Right lobe of liver (tissue), 4 donors: ENCODE data around the gene TMEM87A.

ENCODE experiments used
- POLR2A ChIP-seq: fragments of 450-650 bp; IDR thresholded peaks from one replicate; pipeline ENCODE4 v1.6.1; 2017; ENCODE audit warnings: antibody characterized with exemption, mild to moderate bottlenecking
- TF ChIP-seq, protein P1 (sequence below), 4 donors: fragments of 200-600 bp in 3 of 4; fragments of 450-650 bp in 1 of 4; IDR thresholded peaks; one replicate each; pipeline versions ENCODE4 v1.5.1 to v1.8.0; 2016 to 2022; ENCODE audit warnings: antibody characterized with exemption in 4 of 4, mild to moderate bottlenecking in 2 of 4
- donor health status: DM: no; HTN: no; CAD: no.
- donor health status: DM: no; HTN: no; CAD: no.
- donor health status: DM: no; HTN: yes; CAD: no.

DNA sequence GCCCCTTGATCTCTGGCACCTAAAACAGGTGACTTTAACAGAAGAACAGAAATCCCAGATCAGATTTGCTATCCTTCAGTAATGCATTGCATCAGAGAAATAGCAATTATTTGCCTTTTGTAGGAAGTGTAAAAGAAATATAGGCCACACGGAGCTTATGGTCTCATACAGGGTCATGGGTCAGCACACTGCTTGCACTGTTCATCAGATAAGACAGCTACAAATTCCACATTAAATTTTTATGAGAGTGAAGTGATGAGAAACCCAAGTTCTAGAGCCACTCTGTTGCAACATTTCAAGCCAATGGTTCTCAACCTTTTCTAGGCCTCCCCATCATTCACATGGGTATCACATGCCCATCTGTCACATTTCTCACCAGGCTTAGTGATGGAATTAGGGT lies 33.4 kb upstream of the TMEM87A start:
- TF ChIP-seq, protein P1, sequence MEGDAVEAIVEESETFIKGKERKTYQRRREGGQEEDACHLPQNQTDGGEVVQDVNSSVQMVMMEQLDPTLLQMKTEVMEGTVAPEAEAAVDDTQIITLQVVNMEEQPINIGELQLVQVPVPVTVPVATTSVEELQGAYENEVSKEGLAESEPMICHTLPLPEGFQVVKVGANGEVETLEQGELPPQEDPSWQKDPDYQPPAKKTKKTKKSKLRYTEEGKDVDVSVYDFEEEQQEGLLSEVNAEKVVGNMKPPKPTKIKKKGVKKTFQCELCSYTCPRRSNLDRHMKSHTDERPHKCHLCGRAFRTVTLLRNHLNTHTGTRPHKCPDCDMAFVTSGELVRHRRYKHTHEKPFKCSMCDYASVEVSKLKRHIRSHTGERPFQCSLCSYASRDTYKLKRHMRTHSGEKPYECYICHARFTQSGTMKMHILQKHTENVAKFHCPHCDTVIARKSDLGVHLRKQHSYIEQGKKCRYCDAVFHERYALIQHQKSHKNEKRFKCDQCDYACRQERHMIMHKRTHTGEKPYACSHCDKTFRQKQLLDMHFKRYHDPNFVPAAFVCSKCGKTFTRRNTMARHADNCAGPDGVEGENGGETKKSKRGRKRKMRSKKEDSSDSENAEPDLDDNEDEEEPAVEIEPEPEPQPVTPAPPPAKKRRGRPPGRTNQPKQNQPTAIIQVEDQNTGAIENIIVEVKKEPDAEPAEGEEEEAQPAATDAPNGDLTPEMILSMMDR (IDR thresholded peaks at IDR 0.05): no peak
- TF ChIP-seq POLR2A: no peak
